Measurements from ENCODE around the gene NADSYN1.

The NADSYN1 gene

GRCh38 chr11:71499125-71499524 lies 46.1 kb downstream of the NADSYN1 start:
- TF ChIP-seq HIC1 (tag by site-specific recombination; IDR thresholded peaks at IDR 0.05) (no peak), GLIS1 (tag by site-specific recombination; IDR thresholded peaks at IDR 0.05) (no peak), GFI1B (tag by site-specific recombination; IDR thresholded peaks at IDR 0.05) (no peak), ZNF26 (tag by site-specific recombination; IDR thresholded peaks at IDR 0.05) (no peak), ZSCAN30 (tag by site-specific recombination; IDR thresholded peaks at IDR 0.05) (no peak), GLI4 (tag by site-specific recombination; IDR thresholded peaks at IDR 0.05) (no peak), ZNF394 (tag by site-specific recombination; IDR thresholded peaks at IDR 0.05; ENCODE audit: borderline replicate concordance) (no peak), ZBTB17 (tag by site-specific recombination; IDR thresholded peaks at IDR 0.05) (no peak), ZNF362 (tag by site-specific recombination; IDR thresholded peaks at IDR 0.05) (no peak), PBX3 (CRISPR knock-in tag; IDR thresholded peaks at IDR 0.05) (no peak), ZNF518A (tag by site-specific recombination; conservative IDR thresholded peaks at IDR 0.05; ENCODE audit: low read depth) (no peak), ZNF785 (tag by site-specific recombination; IDR thresholded peaks at IDR 0.05) (no peak)
- no peaks in the 10 kb centered on the region for H3K4me1 ChIP-seq (ENCODE audit: control insufficient read depth, insufficient read depth, low read length)
- H3K9me3 ChIP-seq (ENCODE audit: control insufficient read depth, insufficient read depth, low read depth, low read length), result no peaks in the 10 kb centered on the region
- peaks cover 0 to 68% of the 10 kb centered on the region in 2 experiments; a peak in 1 of 3 replicates for H3K36me3 ChIP-seq (ENCODE audit: control insufficient read depth in 2 of 2, insufficient read depth in 1 of 2, low read length in 2 of 2)
- ChIA-PET CTCF (no interaction called here), POLR2A (no interaction called here)
- H3K27ac ChIP-seq (ENCODE audit: extremely low read depth, low read depth, low read length), result no peak overlapping the region
- H3K4me3 ChIP-seq (ENCODE audit: low read depth, low read length), result no peak overlapping the region

- H3K36me3 ChIP-seq (ENCODE audit: control insufficient read depth in 2 of 2, insufficient read depth in 1 of 2, low read length in 2 of 2), result peaks cover 0 to 66% of the 10 kb centered on the region in 2 experiments; a peak in 1 of 3 replicates
- no peak overlapping the region for H3K27ac ChIP-seq (ENCODE audit: extremely low read depth, low read depth, low read length)
- no peaks in the 10 kb centered on the region for H3K9me3 ChIP-seq (ENCODE audit: control insufficient read depth, insufficient read depth, low read depth, low read length)
- H3K4me3 ChIP-seq (ENCODE audit: low read depth, low read length), result no peak overlapping the region
- POLR2A ChIA-PET, result no interaction called here
- CTCF ChIA-PET, result no interaction called here
- H3K4me1 ChIP-seq (ENCODE audit: control insufficient read depth, insufficient read depth, low read length), result no peaks in the 10 kb centered on the region
- TF ChIP-seq ZNF335 (tag by site-specific recombination; conservative IDR thresholded peaks at IDR 0.05) (no peak), CTCF (tag by site-specific recombination; IDR thresholded peaks at IDR 0.05) (no peak), BCL6B (tag by site-specific recombination; IDR thresholded peaks at IDR 0.05) (no peak), FEZF1 (tag by site-specific recombination; IDR thresholded peaks at IDR 0.05) (no peak), OSR2 (tag by site-specific recombination; IDR thresholded peaks at IDR 0.05) (no peak), KLF8 (tag by site-specific recombination; IDR thresholded peaks at IDR 0.05) (no peak), ZNF362 (tag by site-specific recombination; IDR thresholded peaks at IDR 0.05) (no peak)
Observed at GRCh38 chr11:71499546-71499945, 46.5 kb downstream of the NADSYN1 start.
